HL-60 (cell line): Measurements from ENCODE around the gene CTSS.

ENCODE experiments used
- DNase-seq, 2 experiments: peaks; one replicate each; pipeline ENCODE4 v3.0.0-alpha.2; 2010 to 2020; ENCODE audit warnings: low read depth in 1 of 2, low spot score in 1 of 2
- H3K27ac ChIP-seq: fragments of 250-450 bp; sonication (Bioruptor Pico); replicated peaks from 2 replicates; pipeline ENCODE4 v1.5.1; 2020; ENCODE audit warnings: mild to moderate bottlenecking, moderate library complexity
- H3K27me3 ChIP-seq: fragments of 250-450 bp; sonication (Bioruptor Pico); 2 replicates; pipeline ENCODE4 v1.5.1; 2021; ENCODE audit warnings: mild to moderate bottlenecking, moderate library complexity; ENCODE audit not compliant: insufficient read depth, poor library complexity, severe bottlenecking
- H3K4me3 ChIP-seq: replicated peaks from 2 replicates; pipeline ENCODE4 v1.5.1; 2011; ENCODE audit warnings: mild to moderate bottlenecking, control low read depth, low read length; ENCODE audit not compliant: insufficient read depth
- GABPA ChIP-seq: IDR thresholded peaks from 2 replicates; pipeline ENCODE4 v1.6.1; 2012; ENCODE audit warnings: low read depth
- POLR2AphosphoS5 ChIP-seq: IDR thresholded peaks from 2 replicates; pipeline ENCODE4 v1.6.1; 2012; ENCODE audit warnings: low read depth
- SPI1 ChIP-seq: IDR thresholded peaks from 2 replicates; pipeline ENCODE4 v1.6.1; 2012; ENCODE audit warnings: low read depth, mild to moderate bottlenecking, borderline replicate concordance
- TF ChIP-seq, protein P1 (sequence below): IDR thresholded peaks from one replicate; pipeline ENCODE4 v1.5.1; 2011; ENCODE audit warnings: low read length, control low read depth, inconsistent platforms; ENCODE audit not compliant: insufficient read depth
- TF ChIP-seq, protein P2 (sequence below): IDR thresholded peaks from 2 replicates; pipeline ENCODE4 v1.6.1; 2012; ENCODE audit warnings: low read depth; ENCODE audit not compliant: insufficient replicate concordance

Gene CTSS

DNA sequence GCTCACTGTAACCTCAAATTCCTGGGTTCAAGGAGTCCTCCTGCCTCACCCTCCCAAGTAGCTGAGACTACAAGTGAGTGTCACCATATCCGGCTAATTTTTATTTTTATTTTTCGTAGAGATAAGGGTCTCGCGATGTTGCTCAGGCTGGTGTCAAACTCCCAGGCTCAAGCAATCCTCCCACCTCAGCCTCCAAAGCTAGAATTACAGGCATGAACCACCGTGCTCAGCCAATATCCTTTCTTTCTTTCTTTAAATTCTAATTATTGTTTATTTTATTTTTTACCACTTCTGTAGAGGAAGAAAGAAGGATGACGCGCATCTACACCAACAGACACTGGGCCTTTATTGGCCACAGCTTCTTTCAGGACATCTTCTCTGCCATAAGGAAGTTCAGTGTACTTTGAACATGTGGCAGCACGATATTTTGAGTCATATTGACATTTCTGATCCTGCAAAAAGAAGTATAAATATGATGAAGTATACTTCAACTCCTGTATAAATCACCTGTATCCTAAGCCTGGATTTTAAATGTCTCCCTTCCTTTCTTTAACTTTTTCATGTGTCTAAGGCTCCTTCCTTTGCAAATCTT lies 15.8 kb downstream of the CTSS start:
- H3K4me3 ChIP-seq, result no peak overlapping the region
- TF ChIP-seq GABPA, result no peak
- TF ChIP-seq SPI1, result no peak
- no peak overlapping the region for H3K27ac ChIP-seq
- DNase-seq, result no peak
- no peaks in the 10 kb centered on the region for H3K27me3 ChIP-seq

DNA sequence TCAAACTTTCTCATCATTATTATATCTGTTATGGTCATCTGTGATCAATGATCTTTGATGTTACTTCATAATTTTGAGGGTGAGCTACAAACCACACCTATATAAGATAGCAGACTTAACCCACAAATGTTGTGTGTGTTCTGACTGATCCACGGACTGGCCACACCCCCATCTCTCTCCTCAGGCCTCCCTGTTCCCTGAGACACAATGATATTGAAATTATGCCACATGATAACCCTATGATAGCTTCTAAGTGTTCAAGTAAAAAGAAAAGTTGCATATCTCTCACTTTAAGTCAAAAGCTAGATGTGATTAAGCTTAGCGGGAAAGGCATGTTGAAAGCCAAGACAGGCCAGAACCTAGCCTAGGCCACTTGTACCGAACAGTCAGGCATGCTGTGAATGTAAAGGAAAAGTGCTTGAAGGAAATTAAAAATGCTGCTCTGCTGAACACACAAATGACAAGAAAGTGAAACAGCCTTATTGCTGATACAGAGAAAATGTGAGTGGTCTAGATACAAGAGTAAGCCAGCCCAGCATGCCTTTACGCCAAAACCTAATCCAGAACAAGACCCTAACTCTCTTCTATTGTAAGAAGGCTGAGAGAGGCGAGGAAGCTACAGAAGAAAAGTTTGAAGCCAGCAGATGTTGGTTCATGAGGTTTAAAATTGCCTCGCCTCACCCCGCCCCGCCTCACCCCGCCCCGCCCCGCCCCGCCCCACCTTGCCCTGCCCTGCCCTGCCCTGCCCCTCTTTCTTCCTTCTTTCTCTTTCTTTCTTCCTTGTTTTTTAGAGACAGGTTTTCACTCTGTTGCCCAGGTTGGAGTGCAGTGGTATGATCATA lies 16.5 kb downstream of the CTSS start:
- H3K27ac ChIP-seq, result no peak overlapping the region
- no peaks in the 10 kb centered on the region for H3K27me3 ChIP-seq
- H3K4me3 ChIP-seq, result no peak overlapping the region
- no peak for DNase-seq
- TF ChIP-seq, protein P1, sequence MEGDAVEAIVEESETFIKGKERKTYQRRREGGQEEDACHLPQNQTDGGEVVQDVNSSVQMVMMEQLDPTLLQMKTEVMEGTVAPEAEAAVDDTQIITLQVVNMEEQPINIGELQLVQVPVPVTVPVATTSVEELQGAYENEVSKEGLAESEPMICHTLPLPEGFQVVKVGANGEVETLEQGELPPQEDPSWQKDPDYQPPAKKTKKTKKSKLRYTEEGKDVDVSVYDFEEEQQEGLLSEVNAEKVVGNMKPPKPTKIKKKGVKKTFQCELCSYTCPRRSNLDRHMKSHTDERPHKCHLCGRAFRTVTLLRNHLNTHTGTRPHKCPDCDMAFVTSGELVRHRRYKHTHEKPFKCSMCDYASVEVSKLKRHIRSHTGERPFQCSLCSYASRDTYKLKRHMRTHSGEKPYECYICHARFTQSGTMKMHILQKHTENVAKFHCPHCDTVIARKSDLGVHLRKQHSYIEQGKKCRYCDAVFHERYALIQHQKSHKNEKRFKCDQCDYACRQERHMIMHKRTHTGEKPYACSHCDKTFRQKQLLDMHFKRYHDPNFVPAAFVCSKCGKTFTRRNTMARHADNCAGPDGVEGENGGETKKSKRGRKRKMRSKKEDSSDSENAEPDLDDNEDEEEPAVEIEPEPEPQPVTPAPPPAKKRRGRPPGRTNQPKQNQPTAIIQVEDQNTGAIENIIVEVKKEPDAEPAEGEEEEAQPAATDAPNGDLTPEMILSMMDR, result no peak
- TF ChIP-seq SPI1 (no peak), GABPA (no peak), POLR2AphosphoS5 (no peak)
- TF ChIP-seq, protein P2, sequence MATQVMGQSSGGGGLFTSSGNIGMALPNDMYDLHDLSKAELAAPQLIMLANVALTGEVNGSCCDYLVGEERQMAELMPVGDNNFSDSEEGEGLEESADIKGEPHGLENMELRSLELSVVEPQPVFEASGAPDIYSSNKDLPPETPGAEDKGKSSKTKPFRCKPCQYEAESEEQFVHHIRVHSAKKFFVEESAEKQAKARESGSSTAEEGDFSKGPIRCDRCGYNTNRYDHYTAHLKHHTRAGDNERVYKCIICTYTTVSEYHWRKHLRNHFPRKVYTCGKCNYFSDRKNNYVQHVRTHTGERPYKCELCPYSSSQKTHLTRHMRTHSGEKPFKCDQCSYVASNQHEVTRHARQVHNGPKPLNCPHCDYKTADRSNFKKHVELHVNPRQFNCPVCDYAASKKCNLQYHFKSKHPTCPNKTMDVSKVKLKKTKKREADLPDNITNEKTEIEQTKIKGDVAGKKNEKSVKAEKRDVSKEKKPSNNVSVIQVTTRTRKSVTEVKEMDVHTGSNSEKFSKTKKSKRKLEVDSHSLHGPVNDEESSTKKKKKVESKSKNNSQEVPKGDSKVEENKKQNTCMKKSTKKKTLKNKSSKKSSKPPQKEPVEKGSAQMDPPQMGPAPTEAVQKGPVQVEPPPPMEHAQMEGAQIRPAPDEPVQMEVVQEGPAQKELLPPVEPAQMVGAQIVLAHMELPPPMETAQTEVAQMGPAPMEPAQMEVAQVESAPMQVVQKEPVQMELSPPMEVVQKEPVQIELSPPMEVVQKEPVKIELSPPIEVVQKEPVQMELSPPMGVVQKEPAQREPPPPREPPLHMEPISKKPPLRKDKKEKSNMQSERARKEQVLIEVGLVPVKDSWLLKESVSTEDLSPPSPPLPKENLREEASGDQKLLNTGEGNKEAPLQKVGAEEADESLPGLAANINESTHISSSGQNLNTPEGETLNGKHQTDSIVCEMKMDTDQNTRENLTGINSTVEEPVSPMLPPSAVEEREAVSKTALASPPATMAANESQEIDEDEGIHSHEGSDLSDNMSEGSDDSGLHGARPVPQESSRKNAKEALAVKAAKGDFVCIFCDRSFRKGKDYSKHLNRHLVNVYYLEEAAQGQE, result no peak

DNA sequence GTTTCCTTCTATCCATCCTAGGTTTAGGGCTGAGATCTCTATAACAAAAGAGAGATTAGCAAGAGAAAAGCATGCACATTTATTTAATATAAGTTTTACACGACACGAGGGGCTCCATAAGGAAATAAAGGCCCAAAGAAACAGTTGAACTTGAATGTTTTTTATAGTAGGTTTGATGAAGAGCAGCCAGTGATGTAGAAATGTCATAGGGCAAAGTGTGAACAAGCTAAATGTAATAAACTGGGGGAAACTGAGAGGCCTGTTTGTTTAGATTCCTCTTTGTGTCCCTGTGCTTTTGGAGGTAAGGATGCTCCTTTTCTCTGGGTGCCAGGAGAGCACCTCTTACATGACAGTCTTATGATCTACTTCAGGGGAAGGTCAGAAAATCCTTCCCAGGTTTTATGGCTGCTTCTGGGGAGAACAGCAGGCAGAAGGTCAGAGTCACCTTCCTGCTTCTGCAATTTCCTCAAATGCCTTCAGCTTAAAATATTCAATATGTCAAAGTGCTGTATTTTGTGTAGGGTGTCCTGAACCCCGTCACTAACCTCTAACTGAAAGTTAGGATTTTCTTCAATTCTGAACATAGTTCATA lies 35.4 kb downstream of the CTSS start:
- Histone ChIP-seq H3K27ac (no peak overlapping the region; the same call in 1 of the 2 replicates), H3K4me3 (no peak overlapping the region)
- TF ChIP-seq POLR2AphosphoS5 (no peak), GABPA (no peak), SPI1 (no peak)
- TF ChIP-seq, protein P1, result no peak
- TF ChIP-seq, protein P2, result no peak

DNA sequence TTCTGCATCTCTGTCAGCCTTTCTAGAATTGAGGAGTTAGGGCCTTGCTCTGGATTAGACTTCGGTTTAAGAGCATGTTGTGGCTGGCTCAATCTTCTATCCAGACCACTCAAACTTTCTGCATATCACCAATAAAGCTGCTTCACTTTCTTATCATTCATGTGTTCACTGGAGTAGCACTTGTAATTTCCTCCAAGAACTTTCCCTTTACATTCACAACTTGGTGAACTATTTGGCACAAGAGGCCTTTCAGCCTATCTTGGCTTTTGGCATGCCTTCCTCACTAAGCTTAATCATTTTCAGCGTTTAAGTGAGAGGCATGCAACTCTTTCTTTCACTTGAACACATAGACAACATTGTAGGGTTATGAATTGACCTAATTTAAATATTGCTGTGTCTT lies 41.2 kb downstream of the CTSS start:
- TF ChIP-seq POLR2AphosphoS5, result no peak
- TF ChIP-seq, protein P1, result no peak
- TF ChIP-seq, protein P2, result no peak
- no peak for TF ChIP-seq GABPA
- no peak for TF ChIP-seq SPI1

More for the DNA sequence above, 35.4 kb downstream of the CTSS start:
- DNase-seq, result peak in 1 of 2 experiments; percentile 9
- no peaks in the 10 kb centered on the region for H3K27me3 ChIP-seq

More for the DNA sequence above, 41.2 kb downstream of the CTSS start:
- Histone ChIP-seq H3K27ac (no peak overlapping the region), H3K4me3 (no peak overlapping the region), H3K27me3 (no peaks in the 10 kb centered on the region)
- DNase-seq, result no peak
